OCI-LY7 (cell line): ENCODE results near the gene ARL4D. TPM values are rescaled to one million over a fixed set of nuclear protein-coding genes. Genes with fewer than 3 reads are reported as not detected.

Experiments used
- BruUV-seq: library from RNA; stranded (reverse); fragments of 400-500 nt; replicated peaks from 2 replicates; lab custom pipeline; 2021; lab: Mats Ljungman, UMichigan
- CTCF ChIA-PET: fragments of 300-600 bp; sonication (Branson Sonifier 250); formaldehyde crosslinking; loops from one replicate; lab custom pipeline; 2022; ENCODE audit warnings: antibody characterized with exemption; ENCODE audit not compliant: unreplicated experiment; lab: Charles Lee
- POLR2A ChIA-PET: fragments of 300-600 bp; sonication (Branson Sonifier 250); formaldehyde crosslinking; loops from one replicate; lab custom pipeline; 2022; ENCODE audit warnings: antibody characterized with exemption; lab: Charles Lee
- DNase-seq: peaks from one replicate; pipeline ENCODE4 v3.0.0-alpha.2; 2015; ENCODE audit warnings: low spot score
- H2AFZ ChIP-seq: fragments of 200-600 bp; sonication (generic), shearing (Covaris generic); 2 replicates; pipeline ENCODE4 v1.6.1; 2014; ENCODE audit warnings: mild to moderate bottlenecking, antibody characterized with exemption, low read length, moderate library complexity
- H3K27ac ChIP-seq: fragments of 200-600 bp; sonication (generic); 2 replicates; pipeline ENCODE4 v1.5.1; 2014; ENCODE audit warnings: mixed run types, low read depth, mild to moderate bottlenecking, moderate library complexity, low read length, inconsistent platforms; ENCODE audit not compliant: poor library complexity, severe bottlenecking
- H3K36me3 ChIP-seq: fragments of 200-600 bp; sonication (generic); 2 replicates; pipeline ENCODE4 v1.6.1; 2014; ENCODE audit warnings: mild to moderate bottlenecking, antibody characterized with exemption, low read length, moderate library complexity, mixed read lengths; ENCODE audit not compliant: insufficient read depth
- H3K4me1 ChIP-seq: fragments of 200-600 bp; sonication (generic); 2 replicates; pipeline ENCODE4 v1.5.1; 2014; ENCODE audit warnings: mild to moderate bottlenecking, low read length; ENCODE audit not compliant: insufficient read depth, poor library complexity, severe bottlenecking
- H3K4me2 ChIP-seq: fragments of 200-600 bp; sonication (generic); 2 replicates; pipeline ENCODE4 v1.6.1; 2014; ENCODE audit warnings: mild to moderate bottlenecking, low read length
- H3K4me3 ChIP-seq: fragments of 200-600 bp; sonication (generic); 2 replicates; pipeline ENCODE4 v1.5.1; 2014; ENCODE audit warnings: mild to moderate bottlenecking, low read depth, low read length; ENCODE audit not compliant: poor library complexity, severe bottlenecking
- H3K79me2 ChIP-seq: fragments of 200-600 bp; sonication (generic); 2 replicates; pipeline ENCODE4 v1.6.1; 2016; ENCODE audit warnings: low read depth, mild to moderate bottlenecking, low read length, moderate library complexity, mixed read lengths; ENCODE audit not compliant: insufficient read depth
- H3K9me2 ChIP-seq: fragments of 200-600 bp; sonication (generic); 2 replicates; pipeline ENCODE4 v1.6.1; 2016; ENCODE audit warnings: mild to moderate bottlenecking, low read length, mixed read lengths; ENCODE audit not compliant: insufficient read depth
- H3K9me3 ChIP-seq: fragments of 200-600 bp; sonication (generic); 2 replicates; pipeline ENCODE4 v1.6.1; 2014; ENCODE audit warnings: mild to moderate bottlenecking, mixed run types, low read length, mixed read lengths
- H4K20me1 ChIP-seq: fragments of 200-600 bp; sonication (generic); 2 replicates; pipeline ENCODE4 v1.6.1; 2014; ENCODE audit warnings: mild to moderate bottlenecking, antibody characterized with exemption, low read length, moderate library complexity, mixed read lengths; ENCODE audit not compliant: insufficient read depth
- CTCF ChIP-seq: fragments of 200-600 bp; sonication (generic); conservative IDR thresholded peaks from 2 replicates; pipeline ENCODE4 v1.5.1; 2014; ENCODE audit warnings: mild to moderate bottlenecking, antibody characterized with exemption, low read length, moderate library complexity, mixed read lengths
- EZH2phosphoT487 ChIP-seq: fragments of 200-600 bp; sonication (generic); IDR thresholded peaks from 2 replicates; pipeline ENCODE4 v1.6.1; 2018; ENCODE audit warnings: low read depth, borderline replicate concordance, mild to moderate bottlenecking, mixed run types, antibody characterized with exemption, low read length, moderate library complexity, mixed read lengths
- intact Hi-C: fragments of 100-400 bp; cut with micrococcal nuclease; formaldehyde crosslinking; loops from one replicate; pipeline ENCODE4 v1.10.0; 2022; ENCODE audit not compliant: unreplicated experiment
- total RNA-seq, 2 experiments: library from RNA; depleted of rRNA in 1 of 2; stranded (reverse); fragments of >200 nt in 1 of 2; shearing (Covaris generic) in 1 of 2; gene quantifications; 2 replicates each; pipeline ENCODE4 v1.2.3, GENCODE V29; 2014 to 2022

ARL4D gene
- total RNA-seq, 2 experiments from 2014 or later: 0.72 to 1.4 TPM

- Histone ChIP-seq H3K9me3 (no peaks in the 10 kb centered on the region), H3K9me2 (no peaks in the 10 kb centered on the region), H3K4me3 (no peak overlapping the region), H3K36me3 (no peaks in the 10 kb centered on the region), H3K27ac (no peak overlapping the region), H2AFZ (no peak overlapping the region), H3K79me2 (no peaks in the 10 kb centered on the region), H4K20me1 (no peaks in the 10 kb centered on the region), H3K4me1 (no peaks in the 10 kb centered on the region), H3K4me2 (no peak overlapping the region)
- no TSS peak for BruUV-seq
- ChIA-PET POLR2A (no interaction called here), CTCF (no interaction called here)
- intact Hi-C loops: no loop called here
- TF ChIP-seq EZH2phosphoT487 (no peak), CTCF (no peak)
- no peak for DNase-seq
These were observed 28.7 kb downstream of the ARL4D start for GRCh38 chr17:43427362-43428043.

GRCh38 chr17:43428524-43428923 is 29.7 kb downstream of the ARL4D start:
- POLR2A ChIA-PET: no interaction called here
- H2AFZ ChIP-seq: no peak overlapping the region
- H3K79me2 ChIP-seq: no peaks in the 10 kb centered on the region
- no peaks in the 10 kb centered on the region for H3K4me1 ChIP-seq
- CTCF ChIA-PET: no interaction called here
- H4K20me1 ChIP-seq: no peaks in the 10 kb centered on the region
- no peak overlapping the region for H3K27ac ChIP-seq
- DNase-seq: no peak
- H3K4me3 ChIP-seq: no peak overlapping the region
- H3K9me3 ChIP-seq: no peaks in the 10 kb centered on the region
- no peaks in the 10 kb centered on the region for H3K9me2 ChIP-seq
- H3K36me3 ChIP-seq: no peaks in the 10 kb centered on the region
- BruUV-seq: no TSS peak
- peak; percentile 55 for TF ChIP-seq CTCF
- TF ChIP-seq EZH2phosphoT487: no peak
- intact Hi-C loops: no loop called here
- no peak overlapping the region for H3K4me2 ChIP-seq

GRCh38 chr17:43430936-43431713 is 32.3 kb downstream of the ARL4D start:
- no peaks in the 10 kb centered on the region for H4K20me1 ChIP-seq
- H3K9me3 ChIP-seq: no peaks in the 10 kb centered on the region
- H3K4me1 ChIP-seq: no peaks in the 10 kb centered on the region
- no peak overlapping the region for H3K4me2 ChIP-seq
- no peaks in the 10 kb centered on the region for H3K36me3 ChIP-seq
- no TSS peak for BruUV-seq
- TF ChIP-seq CTCF (no peak), EZH2phosphoT487 (no peak)
- no peak overlapping the region for H3K27ac ChIP-seq
- intact Hi-C loops: no loop called here
- H3K79me2 ChIP-seq: no peaks in the 10 kb centered on the region
- H3K4me3 ChIP-seq: no peak overlapping the region
- H3K9me2 ChIP-seq: no peaks in the 10 kb centered on the region
- ChIA-PET CTCF (no interaction called here), POLR2A (no interaction called here)
- no peak overlapping the region for H2AFZ ChIP-seq
- no peak for DNase-seq
